ENCODE data around the gene GRIFIN.

GRIFIN gene

GRCh38 chr7:2446676-2447075, 29.5 kb downstream of the GRIFIN start:
- Mint-ChIP-seq H3K4me3 (no peak overlapping the region), H3K36me3 (peaks cover 10% of the 10 kb centered on the region), H3K27ac (no peak overlapping the region), H3K9me3 (no peaks in the 10 kb centered on the region), H3K4me1 (peaks cover 12% of the 10 kb centered on the region)
- no peak for ATAC-seq
- no peak for DNase-seq (ENCODE audit: low spot score in 2 of 2)

- H3K9me3 Mint-ChIP-seq, result no peaks in the 10 kb centered on the region
- no peak overlapping the region for H3K4me3 Mint-ChIP-seq
- DNase-seq (ENCODE audit: low spot score in 2 of 2) (no peak), ATAC-seq (no peak)
- peaks cover 10% of the 10 kb centered on the region for H3K36me3 Mint-ChIP-seq
- peaks cover 10% of the 10 kb centered on the region for H3K4me1 Mint-ChIP-seq
- no peak overlapping the region for H3K27ac Mint-ChIP-seq
These were observed 30.2 kb downstream of the GRIFIN start for GRCh38 chr7:2445898-2446555.

- H3K27ac Mint-ChIP-seq, result peak overlapping the region; percentile 20
- no peak overlapping the region for H3K4me3 Mint-ChIP-seq
- ATAC-seq (no peak), DNase-seq (ENCODE audit: low spot score in 2 of 2) (no peak)
- peaks cover 18% of the 10 kb centered on the region for H3K4me1 Mint-ChIP-seq
- H3K36me3 Mint-ChIP-seq, result peaks cover 10% of the 10 kb centered on the region
- no peaks in the 10 kb centered on the region for H3K9me3 Mint-ChIP-seq
These were observed 31.2 kb downstream of the GRIFIN start for GRCh38 chr7:2445047-2445446.

DNA sequence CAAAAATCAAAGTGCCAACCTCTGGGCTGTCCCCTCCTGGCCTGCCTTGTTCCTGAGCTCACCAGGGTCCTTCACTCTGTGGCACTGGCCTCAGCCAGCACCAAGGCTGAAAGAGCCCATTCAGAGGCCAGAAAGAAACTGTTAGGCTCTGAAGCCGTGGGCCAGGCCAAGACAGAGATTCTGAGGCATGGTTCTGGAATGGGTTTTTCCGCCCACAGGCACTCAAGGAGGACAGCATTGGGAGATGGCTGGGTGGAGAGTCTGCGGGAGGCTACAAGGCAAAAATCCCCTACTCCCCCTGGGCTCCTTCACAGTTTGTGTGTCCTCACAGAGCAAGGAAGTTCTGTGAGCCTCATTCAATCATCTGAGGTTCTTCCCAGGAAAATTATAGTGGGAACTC, 31.7 kb downstream of the GRIFIN start:
- no peak overlapping the region for H3K4me3 Mint-ChIP-seq
- peaks cover 20% of the 10 kb centered on the region for H3K4me1 Mint-ChIP-seq
- H3K9me3 Mint-ChIP-seq, result no peaks in the 10 kb centered on the region
- H3K36me3 Mint-ChIP-seq, result peaks cover 10% of the 10 kb centered on the region
- ATAC-seq (no peak), DNase-seq (ENCODE audit: low spot score in 2 of 2) (no peak)
- H3K27ac Mint-ChIP-seq, result no peak overlapping the region

- Mint-ChIP-seq H3K9me3 (no peaks in the 10 kb centered on the region), H3K27ac (no peak overlapping the region), H3K4me3 (no peak overlapping the region), H3K4me1 (peaks cover 20% of the 10 kb centered on the region), H3K36me3 (peaks cover 10% of the 10 kb centered on the region)
- no peak for ATAC-seq
- no peak for DNase-seq (ENCODE audit: low spot score in 2 of 2)
These were observed 32.7 kb downstream of the GRIFIN start for GRCh38 chr7:2443491-2443890.

DNA sequence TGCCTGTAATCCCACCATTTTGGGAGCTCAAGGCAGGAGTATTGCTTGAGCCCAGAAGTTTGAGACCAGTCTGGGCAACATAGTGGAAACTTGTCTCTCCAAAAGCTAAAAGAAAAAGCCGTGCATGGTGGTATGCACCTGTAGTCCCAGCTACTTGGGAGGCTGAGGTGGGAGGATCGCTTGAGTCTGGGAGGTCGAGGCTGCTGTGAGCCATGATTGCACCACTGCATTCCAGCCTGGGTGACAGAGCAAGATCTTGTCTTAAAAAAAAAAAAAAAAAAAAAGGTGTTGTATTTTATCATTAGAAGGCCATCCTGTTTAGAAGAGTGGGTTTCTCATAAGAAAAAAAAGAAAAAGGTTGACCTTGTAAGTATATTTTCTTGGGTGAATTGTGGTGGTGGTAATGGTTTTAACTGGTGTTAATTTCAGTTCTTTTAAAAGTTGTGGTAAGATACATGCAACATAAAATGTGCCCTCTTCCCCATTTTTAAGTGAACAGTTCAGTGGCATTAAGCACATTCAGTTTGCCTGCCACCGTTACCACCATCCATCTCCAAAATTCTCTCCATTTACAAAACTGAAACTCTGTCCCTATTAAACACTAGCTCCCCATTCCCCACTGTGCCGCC, 34.7 kb downstream of the GRIFIN start:
- DNase-seq (ENCODE audit: low spot score in 2 of 2), result no peak
- peaks cover 13% of the 10 kb centered on the region for H3K36me3 Mint-ChIP-seq
- peaks cover 20% of the 10 kb centered on the region for H3K4me1 Mint-ChIP-seq
- H3K27ac Mint-ChIP-seq, result peak overlapping the region; percentile 71
- no peak overlapping the region for H3K4me3 Mint-ChIP-seq
- H3K9me3 Mint-ChIP-seq, result no peaks in the 10 kb centered on the region
- ATAC-seq, result no peak

DNA sequence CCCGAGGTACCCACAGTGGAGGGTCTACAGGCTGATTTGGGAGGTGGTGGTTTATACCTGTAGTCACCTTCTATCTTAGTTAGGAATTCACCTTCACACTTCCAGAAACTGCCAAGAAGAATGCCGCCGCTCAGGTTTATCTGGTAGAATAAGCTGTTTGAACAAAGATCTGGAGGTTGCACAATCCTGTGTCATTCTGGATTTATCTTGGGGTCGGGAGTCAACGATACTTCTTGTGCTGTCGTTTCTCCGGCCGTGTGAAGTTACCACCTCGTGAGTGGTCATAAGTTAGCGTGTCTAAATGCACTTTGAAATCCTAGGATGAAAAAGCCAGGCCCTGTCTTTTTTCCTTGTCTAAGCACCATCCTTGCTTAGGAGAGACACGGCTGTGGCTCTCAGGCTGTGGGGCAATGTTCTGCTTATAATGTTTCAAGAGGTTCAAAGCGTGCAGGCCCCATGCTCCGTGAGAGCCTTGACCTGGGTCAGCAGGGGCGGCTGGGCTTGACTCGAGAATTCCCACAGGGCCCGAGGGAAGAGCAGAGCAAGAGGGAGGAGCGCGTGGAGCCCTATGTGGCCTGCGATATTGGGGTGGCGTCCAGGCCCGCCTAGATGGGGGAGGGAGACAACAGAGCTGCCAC, 35.5 kb downstream of the GRIFIN start:
- Mint-ChIP-seq H3K27ac (peak overlapping the region; percentile 71), H3K9me3 (no peaks in the 10 kb centered on the region), H3K4me3 (no peak overlapping the region), H3K4me1 (peaks cover 20% of the 10 kb centered on the region), H3K36me3 (peaks cover 19% of the 10 kb centered on the region)
- no peak for DNase-seq (ENCODE audit: low spot score in 2 of 2)
- ATAC-seq, result no peak

GRCh38 chr7:2438775-2439174, 37.4 kb downstream of the GRIFIN start:
- Mint-ChIP-seq H3K27ac (peak overlapping the region; percentile 23), H3K4me3 (no peak overlapping the region), H3K4me1 (peaks cover 20% of the 10 kb centered on the region), H3K36me3 (peaks cover 23% of the 10 kb centered on the region), H3K9me3 (no peaks in the 10 kb centered on the region)
- DNase-seq (ENCODE audit: low spot score in 2 of 2) (no peak), ATAC-seq (no peak)

- Mint-ChIP-seq H3K27ac (peak overlapping the region; percentile 23), H3K9me3 (no peaks in the 10 kb centered on the region), H3K4me1 (peaks cover 20% of the 10 kb centered on the region), H3K4me3 (no peak overlapping the region), H3K36me3 (peaks cover 29% of the 10 kb centered on the region)
- ATAC-seq, result no peak
- no peak for DNase-seq (ENCODE audit: low spot score in 2 of 2)
These were observed 38.0 kb downstream of the GRIFIN start for GRCh38 chr7:2438186-2438585.

- peaks cover 29% of the 10 kb centered on the region for H3K36me3 Mint-ChIP-seq
- H3K4me1 Mint-ChIP-seq, result peaks cover 20% of the 10 kb centered on the region
- DNase-seq (ENCODE audit: low spot score in 2 of 2) (no peak), ATAC-seq (no peak)
- H3K4me3 Mint-ChIP-seq, result no peak overlapping the region
- H3K27ac Mint-ChIP-seq, result no peak overlapping the region
- H3K9me3 Mint-ChIP-seq, result no peaks in the 10 kb centered on the region
These were observed 38.6 kb downstream of the GRIFIN start for GRCh38 chr7:2437537-2438148.

DNA sequence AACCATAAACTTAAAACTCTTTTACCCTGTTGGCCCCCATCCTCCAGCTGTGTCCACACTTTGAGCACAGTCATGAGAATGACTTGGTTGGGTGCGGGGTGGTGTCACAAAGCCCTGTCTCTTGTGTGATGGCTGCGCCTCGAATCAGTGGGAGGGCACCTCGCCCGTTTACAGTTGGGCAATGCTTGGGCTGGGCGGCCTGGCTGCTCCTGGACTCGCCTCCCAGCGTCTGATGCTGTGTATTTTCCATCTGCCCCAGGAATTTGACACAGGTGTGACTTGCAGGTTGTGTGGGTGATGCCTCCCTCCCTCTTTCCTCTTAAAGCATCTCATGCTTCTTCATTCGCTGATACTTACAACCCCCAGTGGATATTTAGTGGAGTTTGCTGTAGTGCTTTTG, 39.1 kb downstream of the GRIFIN start:
- Mint-ChIP-seq H3K4me3 (no peak overlapping the region), H3K36me3 (peaks cover 33% of the 10 kb centered on the region)
- ATAC-seq, result no peak

DNA sequence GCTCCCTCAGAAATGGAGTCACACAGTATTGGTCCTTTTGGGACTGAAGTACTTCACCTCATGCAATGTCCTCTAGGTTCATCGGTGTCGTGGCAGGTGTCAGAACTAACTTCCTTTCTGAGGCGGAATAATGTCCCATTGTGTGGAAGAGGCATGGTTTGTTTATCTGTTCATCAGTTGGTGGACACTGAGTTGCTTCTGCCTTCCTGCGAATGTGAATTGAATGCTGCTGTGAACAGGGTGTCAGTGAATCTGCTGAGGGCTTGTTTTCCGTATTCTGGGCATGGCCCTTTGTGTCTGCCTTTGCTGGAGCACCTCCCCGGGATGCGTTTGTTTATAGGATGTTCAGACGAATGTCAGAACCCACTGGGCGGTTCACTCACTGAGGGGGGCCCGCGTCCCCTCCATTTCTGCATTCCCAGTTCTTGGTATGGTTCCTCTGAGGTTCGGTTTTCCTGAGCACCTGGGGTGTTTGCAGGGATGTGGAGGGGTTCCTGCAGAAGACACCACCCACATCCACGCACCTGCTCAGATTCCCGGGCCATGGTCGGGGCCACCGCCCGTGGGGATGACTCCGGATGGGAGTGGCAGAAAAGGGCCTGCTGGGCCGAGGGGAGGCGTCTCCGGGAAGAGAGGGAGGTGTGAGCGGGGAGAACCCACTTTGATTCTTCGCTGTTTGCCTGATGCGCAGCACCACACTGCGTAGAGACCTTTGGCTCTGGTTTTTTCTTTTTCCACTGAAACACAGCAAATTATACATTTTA, 39.7 kb downstream of the GRIFIN start:
- ATAC-seq (no peak), DNase-seq (ENCODE audit: low spot score in 2 of 2) (no peak)
- H3K4me3 Mint-ChIP-seq, result no peak overlapping the region
- H3K9me3 Mint-ChIP-seq, result no peaks in the 10 kb centered on the region
- H3K36me3 Mint-ChIP-seq, result peaks cover 40% of the 10 kb centered on the region
- peaks cover 17% of the 10 kb centered on the region for H3K4me1 Mint-ChIP-seq
- peak overlapping the region; percentile 40 for H3K27ac Mint-ChIP-seq

More for the DNA sequence above, 39.1 kb downstream of the GRIFIN start:
- no peak overlapping the region for H3K27ac Mint-ChIP-seq
- DNase-seq (ENCODE audit: low spot score in 2 of 2), result no peak
- no peaks in the 10 kb centered on the region for H3K9me3 Mint-ChIP-seq
- H3K4me1 Mint-ChIP-seq, result peaks cover 19% of the 10 kb centered on the region

- H3K9me3 Mint-ChIP-seq, result peaks cover 4% of the 10 kb centered on the region
- no peak overlapping the region for H3K27ac Mint-ChIP-seq
- ATAC-seq (no peak), DNase-seq (ENCODE audit: low spot score in 2 of 2) (no peak)
- H3K4me1 Mint-ChIP-seq, result peaks cover 17% of the 10 kb centered on the region
- H3K4me3 Mint-ChIP-seq, result no peak overlapping the region
- peaks cover 43% of the 10 kb centered on the region for H3K36me3 Mint-ChIP-seq
These were observed 41.1 kb downstream of the GRIFIN start for GRCh38 chr7:2435146-2435545.

DNA sequence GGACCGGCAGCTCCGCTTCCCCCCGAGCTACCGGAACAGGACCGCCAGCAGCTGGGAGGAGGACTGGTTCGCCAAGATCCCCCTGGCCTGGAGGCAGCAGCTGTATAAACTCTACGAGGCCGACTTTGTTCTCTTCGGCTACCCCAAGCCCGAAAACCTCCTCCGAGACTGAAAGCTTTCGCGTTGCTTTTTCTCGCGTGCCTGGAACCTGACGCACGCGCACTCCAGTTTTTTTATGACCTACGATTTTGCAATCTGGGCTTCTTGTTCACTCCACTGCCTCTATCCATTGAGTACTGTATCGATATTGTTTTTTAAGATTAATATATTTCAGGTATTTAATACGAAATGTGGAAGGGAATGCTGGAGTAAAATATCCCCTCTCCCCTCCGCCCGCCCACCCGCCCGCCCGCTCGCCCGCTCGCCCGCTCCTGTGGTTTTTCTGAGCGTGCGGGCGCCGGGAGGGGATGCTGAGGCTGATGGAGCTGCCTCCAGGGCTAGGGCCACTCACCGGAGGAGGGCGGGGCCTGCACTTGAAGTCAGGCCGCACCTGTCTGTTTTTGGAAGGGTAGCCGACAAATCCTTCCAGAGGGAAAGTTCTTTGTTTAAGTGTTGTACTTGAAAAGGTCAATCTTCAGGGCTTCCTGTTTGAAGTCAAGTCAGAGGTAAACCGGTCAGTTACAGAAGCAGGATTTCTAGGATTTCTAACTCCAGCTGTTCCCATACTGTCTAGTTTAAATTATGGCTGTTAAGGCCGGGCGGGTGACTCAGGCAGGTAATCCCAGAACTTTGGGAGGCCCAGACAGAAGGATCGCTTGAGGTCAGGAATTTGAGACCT, 42.3 kb downstream of the GRIFIN start:
- H3K27ac Mint-ChIP-seq, result no peak overlapping the region
- H3K4me1 Mint-ChIP-seq, result peaks cover 23% of the 10 kb centered on the region
- DNase-seq (ENCODE audit: low spot score in 2 of 2) (no peak), ATAC-seq (no peak)
- peaks cover 43% of the 10 kb centered on the region for H3K36me3 Mint-ChIP-seq
- H3K4me3 Mint-ChIP-seq, result no peak overlapping the region
- peaks cover 4% of the 10 kb centered on the region for H3K9me3 Mint-ChIP-seq

Data from stimulated activated effector memory CD8-positive, alpha-beta T cell treated with anti-CD3 and anti-CD28 coated beads, Interleukin-12 subunit alpha, Interleukin-12 subunit beta, amount 100 ng/mL, for 72 hours (primary cell).